ENCODE results near the gene ZNF738.

The ZNF738 gene

GRCh38 chr19:21423057-21424041 is 64.5 kb downstream of the ZNF738 start:
- no peak for DNase-seq

Measured in hematopoietic multipotent progenitor cell treated with erythropoietin and hydrocortisone succinate and interleukin-3 and kit ligand, for 4 days (in vitro differentiated cells).